Measurements from ENCODE around the gene HYAL1. TPM values are rescaled to one million over a fixed set of nuclear protein-coding genes. Genes with fewer than 3 reads are reported as not detected.
"Not testable (repeated sequence)": the region's sequence is repeated elsewhere in the genome, so short reads cannot be mapped to it uniquely, and the experiment has no call there.

HYAL1 gene
- total RNA-seq, 1 donor from 2014 or later, result 4.1 TPM

- peak; percentile 70 for ATAC-seq
Observed at GRCh38 chr3:50272911-50273688, 30.3 kb downstream of the HYAL1 start.

GRCh38 chr3:50272538-50272910 is 30.9 kb downstream of the HYAL1 start:
- not testable (repeated sequence) for ATAC-seq

GRCh38 chr3:50271314-50271936 is 31.9 kb downstream of the HYAL1 start:
- no peak for ATAC-seq

GRCh38 chr3:50270422-50271224 is 32.8 kb downstream of the HYAL1 start:
- no peak for ATAC-seq

GRCh38 chr3:50269977-50270413 is 33.4 kb downstream of the HYAL1 start:
- peak; percentile 14 for ATAC-seq

GRCh38 chr3:50269460-50269859 is 33.9 kb downstream of the HYAL1 start:
- no peak for ATAC-seq

- ATAC-seq, result peak; percentile 66
Observed at GRCh38 chr3:50268703-50269451, 34.5 kb downstream of the HYAL1 start, which contains the start of gene SEMA3B. Gene SEMA3B, plus strand, starts transcription at chr3:50269147. Its CDS starts 94 bp downstream, at chr3:50269241.

GRCh38 chr3:50268276-50268675 is 35.1 kb downstream of the HYAL1 start:
- no peak for ATAC-seq

- peak; percentile 4 for ATAC-seq
Observed at GRCh38 chr3:50267280-50267913, 36.0 kb downstream of the HYAL1 start.

GRCh38 chr3:50266836-50267235 is 36.5 kb downstream of the HYAL1 start:
- ATAC-seq, result no peak

GRCh38 chr3:50266017-50266416 is 37.4 kb downstream of the HYAL1 start:
- ATAC-seq, result no peak

GRCh38 chr3:50265571-50265970 is 37.8 kb downstream of the HYAL1 start:
- ATAC-seq, result no peak

GRCh38 chr3:50264964-50265485 is 38.3 kb downstream of the HYAL1 start:
- ATAC-seq, result peak; percentile 12

- ATAC-seq, result no peak
Observed at GRCh38 chr3:50264383-50264963, 38.9 kb downstream of the HYAL1 start.

- ATAC-seq, result no peak
Observed at GRCh38 chr3:50263478-50264382, 39.6 kb downstream of the HYAL1 start.

- ATAC-seq, result no peak
Observed at GRCh38 chr3:50262778-50263177, 40.6 kb downstream of the HYAL1 start.

GRCh38 chr3:50262200-50262599 is 41.2 kb downstream of the HYAL1 start:
- ATAC-seq, result not testable (repeated sequence)

- no peak for ATAC-seq
Observed at GRCh38 chr3:50261505-50261904, 41.9 kb downstream of the HYAL1 start.

GRCh38 chr3:50260942-50261441 is 42.4 kb downstream of the HYAL1 start:
- no peak for ATAC-seq

All from esophagus mucosa (tissue), 1 donor.